Astrocyte (in vitro differentiated cells and primary cell): Measurements from ENCODE around the gene RNF214.

Experiments
- EZH2 ChIP-seq: IDR thresholded peaks from 2 replicates; pipeline ENCODE4 v1.6.1; 2012; ENCODE audit warnings: mild to moderate bottlenecking, low read length, inconsistent platforms; ENCODE audit not compliant: insufficient read depth
- TF ChIP-seq, protein P1 (sequence below): IDR thresholded peaks from 2 replicates; pipeline ENCODE4 v1.5.1; 2011; ENCODE audit warnings: low read depth, mild to moderate bottlenecking, inconsistent platforms, low read length, moderate library complexity; ENCODE audit not compliant: insufficient read depth

GRCh38 chr11:117256573-117256972, 24.1 kb downstream of the RNF214 start:
- TF ChIP-seq, protein P1, sequence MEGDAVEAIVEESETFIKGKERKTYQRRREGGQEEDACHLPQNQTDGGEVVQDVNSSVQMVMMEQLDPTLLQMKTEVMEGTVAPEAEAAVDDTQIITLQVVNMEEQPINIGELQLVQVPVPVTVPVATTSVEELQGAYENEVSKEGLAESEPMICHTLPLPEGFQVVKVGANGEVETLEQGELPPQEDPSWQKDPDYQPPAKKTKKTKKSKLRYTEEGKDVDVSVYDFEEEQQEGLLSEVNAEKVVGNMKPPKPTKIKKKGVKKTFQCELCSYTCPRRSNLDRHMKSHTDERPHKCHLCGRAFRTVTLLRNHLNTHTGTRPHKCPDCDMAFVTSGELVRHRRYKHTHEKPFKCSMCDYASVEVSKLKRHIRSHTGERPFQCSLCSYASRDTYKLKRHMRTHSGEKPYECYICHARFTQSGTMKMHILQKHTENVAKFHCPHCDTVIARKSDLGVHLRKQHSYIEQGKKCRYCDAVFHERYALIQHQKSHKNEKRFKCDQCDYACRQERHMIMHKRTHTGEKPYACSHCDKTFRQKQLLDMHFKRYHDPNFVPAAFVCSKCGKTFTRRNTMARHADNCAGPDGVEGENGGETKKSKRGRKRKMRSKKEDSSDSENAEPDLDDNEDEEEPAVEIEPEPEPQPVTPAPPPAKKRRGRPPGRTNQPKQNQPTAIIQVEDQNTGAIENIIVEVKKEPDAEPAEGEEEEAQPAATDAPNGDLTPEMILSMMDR = no peak
- no peak for TF ChIP-seq EZH2
